GM21515 (cell line): ENCODE data around the gene TSACC.
"Not testable (repeated sequence)": the region's sequence is repeated elsewhere in the genome, so short reads cannot be mapped to it uniquely, and the experiment has no call there.

Source experiments
- ATAC-seq: cut with Tn5 transposase; IDR thresholded peaks from one replicate; pipeline ENCODE4 v1.9.1; 2021; ENCODE audit not compliant: unreplicated experiment

TSACC gene

GRCh38 chr1:156338180-156338976, at the start of gene TSACC, which contains the start of gene CCT3:
Gene TSACC, plus strand, starts transcription at chr1:156338526. Its CDS starts 1,232 bp downstream, at chr1:156339758.
Gene CCT3, minus strand, starts transcription at chr1:156338292. Its CDS starts 108 bp downstream, at chr1:156338184.
- peak; percentile 94 for ATAC-seq

GRCh38 chr1:156289857-156290256, 48.5 kb upstream of the TSACC start:
- no peak for ATAC-seq

- peak; percentile 52 for ATAC-seq
Measured at GRCh38 chr1:156291226-156292061, 46.9 kb upstream of the TSACC start.

- no peak for ATAC-seq
Measured at GRCh38 chr1:156293098-156293434, 45.3 kb upstream of the TSACC start.

- no peak for ATAC-seq
Measured at GRCh38 chr1:156293895-156294294, 44.4 kb upstream of the TSACC start.

GRCh38 chr1:156295391-156295947, 42.9 kb upstream of the TSACC start, which contains the start of gene GLMP:
Gene GLMP, minus strand, starts transcription at chr1:156295679. Its CDS starts 34 bp downstream, at chr1:156295645.
- no peak for ATAC-seq

- ATAC-seq = no peak
Measured at GRCh38 chr1:156298852-156299357, 39.4 kb upstream of the TSACC start, which contains the start of gene VHLL. Gene VHLL, minus strand, starts transcription at chr1:156299307. Its CDS starts 118 bp downstream, at chr1:156299189.

- ATAC-seq = no peak
Measured at GRCh38 chr1:156303241-156303640, 35.1 kb upstream of the TSACC start.

GRCh38 chr1:156305215-156305614, 33.1 kb upstream of the TSACC start:
- no peak for ATAC-seq

- no peak for ATAC-seq
Measured at GRCh38 chr1:156308078-156308477, 30.2 kb upstream of the TSACC start.

GRCh38 chr1:156310962-156311361, 27.4 kb upstream of the TSACC start:
- no peak for ATAC-seq

GRCh38 chr1:156316909-156317308, 21.4 kb upstream of the TSACC start:
- no peak for ATAC-seq

- ATAC-seq = no peak
Measured at GRCh38 chr1:156319664-156320063, 18.7 kb upstream of the TSACC start.

- ATAC-seq = no peak
Measured at GRCh38 chr1:156320560-156320959, 17.8 kb upstream of the TSACC start.

- not testable (repeated sequence) for ATAC-seq
Measured at GRCh38 chr1:156323179-156323578, 15.1 kb upstream of the TSACC start.

- no peak for ATAC-seq
Measured at GRCh38 chr1:156336242-156336641, 2.1 kb upstream of the TSACC start.

- ATAC-seq = no peak
Measured at GRCh38 chr1:156337052-156337887, 1.1 kb upstream of the TSACC start.

GRCh38 chr1:156337888-156338179, 492 bp upstream of the TSACC start:
- no peak for ATAC-seq

GRCh38 chr1:156342166-156342955, 4.0 kb downstream of the TSACC start:
- no peak for ATAC-seq

- ATAC-seq = no peak
Measured at GRCh38 chr1:156344409-156344808, 6.1 kb downstream of the TSACC start.
